ENCODE results near the gene AQP3. TPM values are rescaled to one million over a fixed set of nuclear protein-coding genes. Genes with fewer than 3 reads are reported as not detected.

The AQP3 gene
- total and polyA plus RNA-seq, 2 of the 8 experiments (the other 6 are each of a cell fraction or from before 2014, with no cell fraction given) = 2.6 to 7.6 TPM

GRCh38 chr9:33415501-33416038, 31.8 kb downstream of the AQP3 start:
- Histone ChIP-seq H2BK20ac (ENCODE audit: low read length) (no peak overlapping the region), H3K9me3 (ENCODE audit: insufficient read depth in 2 of 2, low read depth in 1 of 2, low read length in 1 of 2) (no peaks in the 10 kb centered on the region), H2BK5ac (ENCODE audit: low read depth, low read length) (no peak overlapping the region; the same call in 1 of the 2 replicates), H4K91ac (replicated peaks; ENCODE audit: insufficient read length, low read length) (no peak overlapping the region), H2BK120ac (replicated peaks; ENCODE audit: low read depth, low read length) (no peak overlapping the region), H4K8ac (ENCODE audit: extremely low read depth, insufficient read depth, low read length) (peak overlapping the region; percentile 19), H3K79me1 (ENCODE audit: low read depth, low read length) (no peaks in the 10 kb centered on the region), H3K9ac (replicated peaks in 1 of 4; ENCODE audit: extremely low read depth in 1 of 4, low read depth in 3 of 4, low read length in 3 of 4) (no peak overlapping the region), H3K23ac (ENCODE audit: insufficient read length) (no peak overlapping the region), H4K5ac (ENCODE audit: insufficient read length, low read depth, low read length) (no peak overlapping the region), H3K18ac (ENCODE audit: extremely low read depth, low read length) (0 out of 2 replicates have a peak overlapping the region, but pooled peaks have one; percentile 52), H4K20me1 (replicated peaks in 1 of 2; ENCODE audit: control insufficient read depth in 1 of 2, insufficient read depth in 2 of 2, low read length in 2 of 2) (no peaks in the 10 kb centered on the region), H3K4me3 (ENCODE audit: extremely low read depth in 1 of 4, insufficient read depth in 2 of 4, low read depth in 3 of 4, low read length in 4 of 4) (no peak overlapping the region), H3K4me1 (replicated peaks in 1 of 4; ENCODE audit: control insufficient read depth in 3 of 4, insufficient read depth in 4 of 4, low read length in 3 of 4) (peaks cover 0 to 4% (median 3%) of the 10 kb centered on the region in 4 experiments; a peak in 2 of 7 replicates), H3K14ac (ENCODE audit: insufficient read length) (no peak overlapping the region), H3K56ac (replicated peaks; ENCODE audit: insufficient read length, low read depth, low read length) (no peak overlapping the region), H3K27me3 (replicated peaks in 1 of 4; ENCODE audit: control insufficient read depth in 3 of 4, extremely low read depth in 1 of 4, insufficient read depth in 3 of 4, low read length in 3 of 4) (no peaks in the 10 kb centered on the region; a peak in 1 of 7 replicates), H3K36me3 (ENCODE audit: control insufficient read depth in 2 of 4, insufficient read depth in 4 of 4, low read length in 3 of 4) (no peaks in the 10 kb centered on the region), H3K23me2 (ENCODE audit: low read depth, low read length) (no peaks in the 10 kb centered on the region), H3K27ac (ENCODE audit: low read depth, low read length) (no peak overlapping the region), H2BK15ac (ENCODE audit: low read length) (no peak overlapping the region), H3K79me2 (ENCODE audit: control insufficient read depth in 1 of 2, insufficient read depth in 2 of 2, low read length in 2 of 2) (no peaks in the 10 kb centered on the region), H2BK12ac (ENCODE audit: low read depth, low read length) (0 out of 2 replicates have a peak overlapping the region, but pooled peaks have one; percentile 35), H2AK5ac (ENCODE audit: low read depth, low read length) (no peak overlapping the region), H3K4ac (replicated peaks; ENCODE audit: insufficient read length, low read depth, low read length) (peak overlapping the region; percentile 32), H3K4me2 (ENCODE audit: insufficient read depth in 1 of 2, low read depth in 2 of 2, low read length in 2 of 2) (no peak overlapping the region), H2AFZ (ENCODE audit: low read length) (0 out of 2 replicates have a peak overlapping the region, but pooled peaks have one; percentile 14)
- 76% methylated on average over 9 of the region's 9 CpGs; no CpG with 5 or more reads in 1 of the 2 experiments for WGBS, 2 experiments (ENCODE audit: extremely low coverage in 1 of 2, insufficient coverage in 1 of 2, insufficient read length in 1 of 2, insufficient replicate concordance in 2 of 2, low coverage in 1 of 2, low lambda C conversion rate in 2 of 2, missing lambda C conversion rate in 1 of 2)
- DNase-seq (ENCODE audit: low read depth in 1 of 2, low spot score in 2 of 2) (peak; percentile 41 to 93), FAIRE-seq (no peak)
- CTCF ChIA-PET (ENCODE audit: partially characterized antibody) = interaction anchor here (0.5 to 9.5 kb wide), 26 partner anchors 8 to 304 kb away, joined by 3 to 134 read pairs (median 6); partner anchors contain the start of genes AQP3, AQP7 and NOL6
- POLR2A ChIA-PET (ENCODE audit: partially characterized antibody) = interaction anchor here (1.0 to 1.4 kb wide), 3 partner anchors 8 to 57 kb away, joined by 3 read pairs; no protein-coding TSS in a partner anchor
- TF ChIP-seq RAD21 (IDR thresholded peaks at IDR 0.05 in 1 of 2, conservative IDR thresholded peaks at IDR 0.05 in 1 of 2; ENCODE audit: low read depth in 2 of 2, low read length in 2 of 2) = peak; percentile 63 to 79
- no peak for TF ChIP-seq SP2 (IDR thresholded peaks at IDR 0.05; ENCODE audit: low read length)
- TF ChIP-seq CBX5 (IDR thresholded peaks at IDR 0.05; ENCODE audit: low read depth, low read length) = no peak
- peak; percentile 16; the same call in 1 of the 2 replicates for TF ChIP-seq CREB1 (IDR thresholded peaks at IDR 0.05)
- TF ChIP-seq BCL11A (IDR thresholded peaks at IDR 0.05; ENCODE audit: low read depth in 2 of 2, low read length in 2 of 2) = no peak
- TF ChIP-seq CTCF (IDR thresholded peaks at IDR 0.05; ENCODE audit: control extremely low read depth in 1 of 3, insufficient read depth in 1 of 3, low read depth in 1 of 3, low read length in 3 of 3) = peak; percentile 75 to 82 (median 79)
- TF ChIP-seq POLR2AphosphoS5 (IDR thresholded peaks at IDR 0.05; ENCODE audit: low read depth, low read length) = no peak
- no peak for TF ChIP-seq SIRT6 (IDR thresholded peaks at IDR 0.05; ENCODE audit: low read length)
- TF ChIP-seq JUND (IDR thresholded peaks at IDR 0.05; ENCODE audit: low read length) = no peak
- TF ChIP-seq BACH1 (IDR thresholded peaks at IDR 0.05; ENCODE audit: low read length) = no peak
